ENCODE measurements around the gene HS6ST2.

HS6ST2 gene

GRCh38 chrX:132843363-132843762, 115.1 kb downstream of the HS6ST2 start:
- no peak overlapping the region for H3K9ac ChIP-seq (ENCODE audit: low read length)
- no peaks in the 10 kb centered on the region for H3F3A ChIP-seq (ENCODE audit: insufficient read depth, low read length)
- H3K27ac ChIP-seq (ENCODE audit: low read length) = no peak overlapping the region
- H2AFZ ChIP-seq (ENCODE audit: low read length) = no peak overlapping the region
- TF ChIP-seq EZH2 (optimal IDR thresholded peaks at IDR 0.05; ENCODE audit: low read depth, low read length) = no peak
- no peaks in the 10 kb centered on the region for H3K27me3 ChIP-seq (replicated peaks; ENCODE audit: insufficient read depth, low read length)
- no peaks in the 10 kb centered on the region for H3K36me3 ChIP-seq (replicated peaks; ENCODE audit: insufficient read depth, low read length)
- no peaks in the 10 kb centered on the region for H4K20me1 ChIP-seq (ENCODE audit: insufficient read depth, low read length)
- H3K79me2 ChIP-seq (ENCODE audit: low read length) = no peaks in the 10 kb centered on the region
- no peak overlapping the region for H3K4me2 ChIP-seq (ENCODE audit: low read depth, low read length)
- no peaks in the 10 kb centered on the region for H3K4me1 ChIP-seq (ENCODE audit: low read length)
- no peak for DNase-seq
- H3K4me3 ChIP-seq (ENCODE audit: low read length) = no peak overlapping the region
- H3K9me3 ChIP-seq (replicated peaks; ENCODE audit: insufficient read depth, low read length) = no peaks in the 10 kb centered on the region
- no peaks in the 10 kb centered on the region for H3K9me2 ChIP-seq (replicated peaks; ENCODE audit: insufficient read depth, low read length)

- Histone ChIP-seq H3K9me2 (replicated peaks; ENCODE audit: insufficient read depth, low read length) (no peaks in the 10 kb centered on the region), H3K9me3 (replicated peaks; ENCODE audit: insufficient read depth, low read length) (no peaks in the 10 kb centered on the region), H3K4me1 (ENCODE audit: low read length) (no peaks in the 10 kb centered on the region), H2AFZ (ENCODE audit: low read length) (no peak overlapping the region), H3K36me3 (replicated peaks; ENCODE audit: insufficient read depth, low read length) (no peaks in the 10 kb centered on the region), H3K4me3 (ENCODE audit: low read length) (no peak overlapping the region), H4K20me1 (ENCODE audit: insufficient read depth, low read length) (no peaks in the 10 kb centered on the region), H3K27me3 (replicated peaks; ENCODE audit: insufficient read depth, low read length) (no peaks in the 10 kb centered on the region), H3K4me2 (ENCODE audit: low read depth, low read length) (no peak overlapping the region), H3K79me2 (ENCODE audit: low read length) (no peaks in the 10 kb centered on the region), H3K9ac (ENCODE audit: low read length) (no peak overlapping the region), H3F3A (ENCODE audit: insufficient read depth, low read length) (no peaks in the 10 kb centered on the region), H3K27ac (ENCODE audit: low read length) (no peak overlapping the region)
- no peak for DNase-seq
- no peak for TF ChIP-seq EZH2 (optimal IDR thresholded peaks at IDR 0.05; ENCODE audit: low read depth, low read length)
- TF ChIP-seq EZH2phosphoT487 (IDR thresholded peaks at IDR 0.05; ENCODE audit: low read length) = no peak
- TF ChIP-seq CTCF (IDR thresholded peaks at IDR 0.05; ENCODE audit: low read length) = no peak
Measured at GRCh38 chrX:132842460-132843238, 115.8 kb downstream of the HS6ST2 start.

GRCh38 chrX:132837967-132838366, 120.5 kb downstream of the HS6ST2 start:
- H3K9ac ChIP-seq (ENCODE audit: low read length) = no peak overlapping the region
- DNase-seq = no peak

More at GRCh38 chrX:132837967-132838366, 120.5 kb downstream of the HS6ST2 start:
- H3K9me3 ChIP-seq (replicated peaks; ENCODE audit: insufficient read depth, low read length) = no peaks in the 10 kb centered on the region
- no peaks in the 10 kb centered on the region for H3F3A ChIP-seq (ENCODE audit: insufficient read depth, low read length)
- H3K79me2 ChIP-seq (ENCODE audit: low read length) = no peaks in the 10 kb centered on the region
- no peak overlapping the region for H2AFZ ChIP-seq (ENCODE audit: low read length)
- TF ChIP-seq EZH2phosphoT487 (IDR thresholded peaks at IDR 0.05; ENCODE audit: low read length) (no peak), CTCF (IDR thresholded peaks at IDR 0.05; ENCODE audit: low read length) (no peak), EZH2 (optimal IDR thresholded peaks at IDR 0.05; ENCODE audit: low read depth, low read length) (no peak)
- no peaks in the 10 kb centered on the region for H4K20me1 ChIP-seq (ENCODE audit: insufficient read depth, low read length)
- H3K4me3 ChIP-seq (ENCODE audit: low read length) = no peak overlapping the region
- no peak overlapping the region for H3K4me2 ChIP-seq (ENCODE audit: low read depth, low read length)
- H3K9me2 ChIP-seq (replicated peaks; ENCODE audit: insufficient read depth, low read length) = no peaks in the 10 kb centered on the region
- no peaks in the 10 kb centered on the region for H3K36me3 ChIP-seq (replicated peaks; ENCODE audit: insufficient read depth, low read length)
- H3K27ac ChIP-seq (ENCODE audit: low read length) = no peak overlapping the region
- no peaks in the 10 kb centered on the region for H3K4me1 ChIP-seq (ENCODE audit: low read length)
- no peaks in the 10 kb centered on the region for H3K27me3 ChIP-seq (replicated peaks; ENCODE audit: insufficient read depth, low read length)

Data from MM.1S (cell line).